ENCODE data around the gene UQCRC1.

UQCRC1 gene

DNA sequence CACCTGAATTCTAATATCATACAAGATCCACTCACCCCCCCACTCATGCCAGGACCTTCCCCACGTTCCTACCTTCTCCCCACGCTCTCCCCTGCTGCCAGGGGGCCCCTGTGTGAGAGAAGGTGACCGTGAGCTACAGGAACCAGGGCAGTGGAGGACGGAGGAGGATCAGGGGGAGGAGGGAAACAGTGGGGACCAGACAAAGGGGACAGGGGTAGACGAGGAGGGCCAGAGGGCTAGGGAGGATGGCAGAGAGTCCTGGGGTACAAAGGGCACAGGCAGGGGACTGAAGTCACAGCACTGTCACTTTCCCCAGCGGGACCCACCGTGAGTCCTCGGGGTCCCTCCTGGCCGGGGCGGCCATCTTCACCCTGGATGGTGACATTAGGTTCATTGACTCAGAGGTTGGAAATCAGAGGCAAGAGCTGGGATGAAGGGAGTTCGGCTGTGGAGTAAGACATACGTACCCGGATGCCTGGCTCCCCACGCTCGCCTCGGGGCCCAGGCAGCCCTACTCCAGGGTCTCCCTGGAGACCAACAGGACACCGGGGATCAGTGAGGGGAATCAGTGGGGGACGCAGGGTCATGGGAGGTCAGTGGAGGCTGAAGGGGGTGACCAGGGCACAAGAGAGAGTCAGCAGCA, 39.5 kb downstream of the UQCRC1 start:
- DNase-seq, result no peak

DNA sequence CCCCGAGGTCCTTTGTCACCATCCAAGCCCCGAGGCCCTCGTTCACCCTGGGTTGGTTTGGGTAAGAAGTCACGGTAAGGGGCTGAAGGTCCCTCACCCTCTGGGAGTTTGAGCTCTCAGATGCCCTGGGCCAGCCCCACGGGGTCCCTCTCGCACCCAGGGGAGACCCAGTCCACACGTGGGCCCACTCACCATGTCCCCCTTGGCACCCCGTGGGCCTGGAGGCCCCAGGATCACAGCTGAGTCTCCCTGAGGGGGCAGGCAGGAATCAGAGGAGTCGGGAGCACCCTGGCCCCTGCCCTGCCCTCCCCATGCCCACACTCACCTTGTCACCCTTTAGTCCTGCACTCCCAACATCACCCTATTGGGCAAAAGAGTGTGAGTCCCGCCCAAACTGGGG, 40.0 kb downstream of the UQCRC1 start:
- no peak for DNase-seq

DNA sequence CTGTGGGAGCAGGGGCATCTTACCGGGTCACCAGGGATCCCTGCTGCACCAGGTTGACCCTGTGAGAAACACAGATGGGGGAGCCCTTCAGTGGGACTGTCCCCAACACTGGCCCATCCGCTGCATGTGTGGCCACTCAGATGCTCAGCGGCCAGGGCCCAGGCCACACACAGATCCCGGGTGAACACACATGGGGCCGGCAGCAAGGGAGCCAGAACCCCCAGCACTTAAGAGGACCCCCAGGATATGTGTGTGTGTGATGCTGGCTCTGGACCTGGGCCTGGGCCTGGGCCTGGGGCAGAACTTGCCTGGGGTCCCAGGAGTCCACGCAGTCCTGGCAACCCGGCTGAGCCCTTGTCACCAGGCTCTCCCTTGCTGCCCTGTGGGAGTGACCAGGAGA, 41.0 kb downstream of the UQCRC1 start:
- DNase-seq, result no peak

DNA sequence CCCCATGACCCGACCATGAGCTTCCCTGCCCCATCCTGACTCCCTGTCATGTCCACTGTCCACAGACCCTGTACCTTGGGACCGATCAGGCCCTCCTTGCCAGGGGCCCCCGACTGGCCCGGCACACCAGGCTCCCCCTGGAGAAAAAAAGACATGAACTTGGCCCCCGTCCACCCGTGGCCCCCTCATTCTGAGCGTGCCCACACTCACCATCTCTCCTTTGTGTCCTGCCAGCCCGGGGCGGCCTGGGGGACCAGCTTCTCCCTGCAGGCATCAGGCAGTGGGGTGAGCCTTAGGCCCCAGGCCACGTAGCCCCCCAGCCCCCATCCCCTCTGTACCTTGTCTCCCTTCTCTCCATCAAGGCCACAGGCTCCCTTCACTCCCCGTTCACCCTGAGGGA, 41.9 kb downstream of the UQCRC1 start:
- no peak for DNase-seq

DNA sequence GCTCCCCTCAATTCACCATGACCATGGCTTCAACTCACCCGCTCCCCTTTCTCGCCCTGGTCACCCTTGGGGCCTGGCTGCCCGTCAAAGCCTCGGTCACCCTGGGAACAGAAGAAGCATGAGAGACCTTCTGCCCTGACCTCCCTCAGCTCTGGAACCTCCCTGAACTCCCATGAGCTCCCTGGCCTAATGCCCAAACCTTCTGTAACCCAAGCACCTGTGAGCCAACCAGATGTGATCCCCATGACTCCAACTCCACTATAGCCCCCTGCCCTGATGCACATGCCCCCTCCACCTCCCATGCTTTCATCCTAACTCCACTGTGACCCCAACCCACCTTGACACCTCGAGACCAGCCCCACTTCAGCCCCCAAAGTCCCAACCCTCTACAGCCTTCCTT, 42.4 kb downstream of the UQCRC1 start:
- no peak for DNase-seq

DNA sequence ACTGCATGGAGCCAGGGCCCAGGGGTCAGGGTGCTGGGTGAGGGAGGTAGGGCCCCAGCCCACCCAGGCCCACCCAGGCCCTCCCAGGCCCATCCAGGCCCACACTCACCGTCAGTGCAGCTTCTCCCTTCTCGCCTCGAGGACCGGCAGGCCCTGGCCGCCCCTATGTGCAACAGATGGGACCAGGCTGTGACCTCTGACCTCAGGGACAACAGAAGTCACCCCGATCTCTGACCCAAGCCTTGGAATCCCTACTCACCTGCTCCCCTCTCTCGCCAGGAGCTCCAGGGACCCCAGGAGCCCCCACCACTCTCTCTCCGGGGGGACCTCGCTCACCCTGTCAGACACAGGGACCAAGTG, 43.1 kb downstream of the UQCRC1 start:
- DNase-seq, result no peak

DNA sequence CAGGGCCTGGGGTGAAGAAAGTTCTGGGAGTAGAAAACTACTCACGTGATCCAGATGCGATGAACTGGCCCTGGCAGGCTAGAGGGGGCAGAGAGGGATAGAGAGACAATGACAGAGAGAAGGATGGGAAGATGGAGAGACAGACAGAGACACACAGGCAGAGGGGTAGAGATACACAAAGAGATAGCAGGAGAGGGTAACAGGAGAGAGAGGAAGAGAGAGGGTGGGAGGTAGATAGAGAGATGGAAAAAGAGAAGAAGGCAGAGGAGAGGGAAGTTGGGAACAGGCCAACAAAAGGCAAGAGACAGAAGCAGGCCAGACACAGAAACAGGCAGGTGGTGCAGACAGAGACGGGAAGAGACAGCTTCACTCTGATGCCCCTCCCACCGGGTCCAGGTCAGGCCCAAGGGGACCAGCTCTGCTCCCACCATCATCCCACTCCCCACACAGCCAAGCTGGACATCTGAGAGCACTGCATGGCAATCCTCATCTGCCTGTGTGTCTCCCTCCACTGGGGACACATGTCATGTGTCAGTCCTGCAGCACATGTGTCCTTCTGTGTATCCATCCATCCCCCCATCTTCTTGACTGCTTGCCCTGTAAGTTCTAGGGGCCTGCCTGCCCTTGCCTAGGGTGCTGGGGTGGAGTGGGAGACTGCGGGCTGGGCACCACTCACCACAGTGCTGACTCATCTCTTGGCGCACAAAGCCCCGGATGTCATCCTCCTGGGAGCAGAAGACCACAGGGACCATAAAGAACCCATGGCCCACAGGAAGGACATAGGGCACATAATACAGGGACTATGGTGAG, 43.6 kb downstream of the UQCRC1 start:
- no peak for DNase-seq

DNA sequence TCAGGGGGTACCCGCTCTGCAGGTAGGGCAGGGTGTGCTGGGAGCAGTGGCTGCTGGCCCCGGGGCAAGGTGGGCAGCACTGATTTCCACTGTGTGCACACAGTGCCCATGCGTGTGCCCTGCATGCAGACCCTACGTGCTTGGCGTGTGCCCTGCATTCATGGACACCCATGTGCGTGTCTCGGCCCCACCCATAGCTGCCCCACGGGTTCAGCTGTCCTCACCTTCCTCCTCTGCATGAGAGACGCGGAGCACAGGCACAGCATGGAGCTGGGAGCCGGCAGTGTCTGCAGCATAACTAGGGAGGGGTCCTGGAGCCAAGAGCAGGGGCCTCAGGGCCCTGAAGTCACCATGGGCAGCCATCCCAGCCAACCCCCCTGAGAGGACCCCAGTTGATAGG, 44.3 kb downstream of the UQCRC1 start:
- no peak for DNase-seq

DNA sequence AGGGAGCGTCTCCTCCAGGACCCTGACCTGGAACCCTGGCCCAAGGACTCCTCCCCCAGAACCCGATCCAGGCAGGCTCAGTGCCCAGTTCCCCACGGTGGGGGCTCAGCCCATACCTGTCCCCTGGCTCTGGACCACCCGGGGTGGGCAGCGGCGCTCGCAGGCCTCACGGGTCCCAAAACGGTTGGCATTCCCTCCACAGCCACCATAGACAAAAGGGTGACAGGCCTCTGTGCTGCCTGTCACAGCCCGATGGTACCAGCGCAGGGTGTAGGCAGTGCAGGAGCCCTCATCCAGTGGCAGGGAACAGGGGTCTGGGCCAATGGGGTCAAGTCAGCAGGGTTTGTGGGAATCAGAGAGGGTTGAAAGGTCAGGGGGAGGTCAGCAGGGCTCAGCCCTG, 44.8 kb downstream of the UQCRC1 start:
- no peak for DNase-seq

DNA sequence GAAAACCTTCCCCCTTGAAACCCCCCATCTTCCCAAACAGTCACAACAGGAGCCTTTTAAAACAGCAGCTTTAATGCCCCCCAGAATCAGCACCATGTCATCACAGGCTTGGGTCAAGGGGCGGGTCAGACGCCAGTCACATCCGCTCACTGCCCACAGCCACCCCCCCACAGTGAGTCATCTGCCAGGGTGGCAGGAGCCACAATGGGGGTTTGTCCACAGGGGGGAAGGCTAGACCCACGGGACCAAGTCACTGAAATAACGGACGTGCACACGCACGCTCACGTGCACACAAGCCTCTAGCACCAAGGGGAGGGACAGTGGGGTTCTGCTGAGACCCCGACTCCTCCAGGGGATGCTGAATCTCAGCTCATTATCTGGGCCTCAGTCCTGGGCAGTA, 45.4 kb downstream of the UQCRC1 start:
- peak; percentile 5 for DNase-seq

DNA sequence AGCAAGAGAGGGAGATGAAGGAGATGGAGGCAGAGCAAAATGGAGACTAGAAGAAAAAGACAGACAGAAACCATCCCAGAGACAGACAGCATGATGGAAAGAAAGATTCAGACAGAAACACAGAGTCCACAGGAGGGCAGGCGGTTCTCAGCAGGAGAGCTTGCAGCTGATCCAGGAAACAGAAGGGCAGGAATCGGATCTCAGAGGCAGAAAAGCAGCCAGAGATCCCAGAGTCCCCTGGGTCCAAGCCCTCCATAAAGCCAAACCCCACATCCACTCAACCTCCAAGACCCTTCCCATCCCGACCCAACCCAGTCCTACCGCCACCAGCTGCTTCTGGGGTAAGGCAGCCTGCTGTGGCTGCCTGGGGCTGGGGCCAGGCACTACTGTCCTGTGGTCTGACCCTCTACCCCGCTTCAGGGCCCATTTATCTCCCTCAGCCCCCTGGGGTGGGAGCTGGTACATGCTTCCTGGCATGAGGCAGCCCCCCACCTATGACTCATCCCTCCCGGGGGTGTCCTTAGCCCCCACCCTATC, 46.0 kb downstream of the UQCRC1 start, which contains the start of gene UCN2:
Gene UCN2, minus strand, starts transcription at position 400 of the 537 bp plus-strand sequence. CDS start 657 bp downstream, outside the sequence.
- no peak for DNase-seq

DNA sequence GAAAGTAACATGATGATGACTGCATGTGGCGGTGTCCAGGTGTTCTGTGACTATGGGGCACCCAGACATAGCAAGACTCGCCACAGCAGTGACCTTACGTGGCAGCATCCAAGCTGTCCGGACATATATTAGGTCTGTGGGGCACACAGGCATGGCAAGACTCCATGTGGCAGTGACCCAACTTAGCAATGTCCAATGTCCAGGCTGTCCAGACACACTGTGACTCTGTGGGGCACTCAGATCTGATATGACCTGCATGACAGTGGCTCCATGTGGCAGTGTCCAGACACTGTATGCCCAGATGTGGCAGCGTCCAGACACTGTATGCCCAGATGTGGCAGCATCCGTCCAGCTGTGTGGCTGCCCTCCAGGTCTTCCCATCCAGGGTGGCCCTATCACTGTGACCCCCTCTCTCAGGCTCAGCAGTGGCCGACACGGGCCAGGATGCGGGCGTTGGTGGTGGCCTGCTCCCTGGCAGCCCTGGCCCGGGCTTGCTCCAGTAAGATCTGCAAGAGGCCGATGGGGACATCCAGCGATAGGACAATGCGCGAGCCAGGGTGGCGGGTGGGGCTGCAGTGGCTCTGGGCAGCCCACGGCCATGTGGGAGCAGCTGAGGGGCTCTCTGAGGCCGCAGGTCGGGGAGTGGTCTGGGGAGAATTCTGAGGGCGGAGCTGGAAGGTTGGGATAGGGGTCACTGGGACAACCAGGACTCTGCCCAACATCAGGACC, 46.9 kb downstream of the UQCRC1 start:
- no peak for DNase-seq

DNA sequence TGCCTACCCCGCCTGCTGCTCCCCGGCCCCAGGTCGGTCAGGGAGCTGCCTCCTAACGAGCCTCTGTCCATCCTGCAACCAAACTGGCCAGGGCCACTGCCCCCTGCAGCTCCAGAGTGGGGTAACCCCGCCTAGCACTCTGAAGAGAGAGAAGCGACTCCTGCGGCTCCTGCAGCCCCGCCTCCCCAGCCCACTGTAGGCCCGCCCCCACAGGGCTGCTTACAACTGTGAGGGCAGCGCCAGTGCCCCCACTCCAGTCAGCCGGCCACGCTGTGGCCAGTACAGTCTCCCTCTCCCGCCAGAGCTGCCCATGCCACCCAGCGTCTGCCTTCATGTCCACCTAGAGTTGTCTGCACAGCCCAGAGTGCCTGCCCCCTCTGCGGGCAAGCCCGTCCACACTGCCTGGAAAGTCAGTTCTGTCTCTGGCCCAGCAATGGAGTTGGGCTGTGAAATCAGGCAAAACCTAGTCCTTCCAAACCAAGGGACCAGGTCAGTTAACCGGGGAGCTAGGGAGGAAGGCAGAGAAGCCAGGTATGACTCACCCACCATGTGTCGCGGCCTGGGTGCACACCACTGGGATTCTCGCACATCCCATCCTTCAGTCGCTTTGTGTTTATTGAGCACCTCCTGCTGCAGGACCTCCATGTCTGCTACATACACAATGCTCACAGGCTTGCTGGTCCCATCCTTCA, 48.3 kb downstream of the UQCRC1 start:
- DNase-seq, result no peak

DNA sequence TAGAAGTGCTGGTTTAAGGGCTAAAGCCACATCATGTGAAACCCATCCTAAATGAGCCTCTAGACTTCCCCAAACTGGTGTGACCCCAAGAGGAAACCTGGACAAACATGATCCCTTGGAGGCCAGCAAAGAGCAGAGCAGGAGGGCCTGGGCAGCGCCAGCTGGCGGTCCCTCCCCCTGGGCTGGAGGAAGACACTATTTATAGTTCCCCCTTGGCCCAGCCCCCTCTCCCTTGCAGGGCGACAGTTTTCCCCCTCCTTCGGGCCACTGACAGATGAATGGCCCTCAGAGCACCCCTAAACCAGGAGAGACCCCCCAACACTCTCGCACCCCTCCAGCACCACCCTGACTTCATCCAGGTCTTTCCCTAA, 48.8 kb downstream of the UQCRC1 start:
- no peak for DNase-seq

DNA sequence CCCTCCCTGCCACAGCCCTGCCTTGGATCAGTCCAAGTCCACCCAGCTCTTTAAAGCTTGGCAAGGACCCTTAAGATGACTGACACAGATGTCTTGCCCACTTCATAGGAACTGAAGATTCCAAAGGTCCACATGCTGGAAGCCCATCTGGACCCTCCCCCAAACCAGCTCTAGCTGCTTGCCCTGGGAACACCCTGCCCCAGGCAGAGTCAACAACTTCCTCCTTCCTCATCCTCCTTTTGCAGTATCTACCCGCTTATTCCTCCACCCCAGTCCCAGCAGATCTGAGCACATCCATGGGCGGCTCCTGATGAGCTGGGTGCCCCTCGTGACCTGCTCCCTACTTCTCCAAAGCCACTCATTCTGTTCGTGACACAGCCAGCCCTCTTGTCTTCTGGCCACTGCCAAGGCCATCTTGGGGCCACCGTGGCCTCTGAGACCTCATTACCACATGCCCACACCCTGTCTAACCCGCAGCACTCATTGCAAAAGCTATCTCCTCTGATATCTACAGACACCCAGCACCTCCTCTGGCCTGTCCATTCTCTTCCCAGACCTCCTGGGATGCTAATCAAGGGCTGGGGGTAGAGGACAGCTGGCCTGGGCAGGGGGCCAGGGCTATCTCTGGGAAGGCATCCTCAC, 50.8 kb downstream of the UQCRC1 start:
- DNase-seq, result no peak

DNA sequence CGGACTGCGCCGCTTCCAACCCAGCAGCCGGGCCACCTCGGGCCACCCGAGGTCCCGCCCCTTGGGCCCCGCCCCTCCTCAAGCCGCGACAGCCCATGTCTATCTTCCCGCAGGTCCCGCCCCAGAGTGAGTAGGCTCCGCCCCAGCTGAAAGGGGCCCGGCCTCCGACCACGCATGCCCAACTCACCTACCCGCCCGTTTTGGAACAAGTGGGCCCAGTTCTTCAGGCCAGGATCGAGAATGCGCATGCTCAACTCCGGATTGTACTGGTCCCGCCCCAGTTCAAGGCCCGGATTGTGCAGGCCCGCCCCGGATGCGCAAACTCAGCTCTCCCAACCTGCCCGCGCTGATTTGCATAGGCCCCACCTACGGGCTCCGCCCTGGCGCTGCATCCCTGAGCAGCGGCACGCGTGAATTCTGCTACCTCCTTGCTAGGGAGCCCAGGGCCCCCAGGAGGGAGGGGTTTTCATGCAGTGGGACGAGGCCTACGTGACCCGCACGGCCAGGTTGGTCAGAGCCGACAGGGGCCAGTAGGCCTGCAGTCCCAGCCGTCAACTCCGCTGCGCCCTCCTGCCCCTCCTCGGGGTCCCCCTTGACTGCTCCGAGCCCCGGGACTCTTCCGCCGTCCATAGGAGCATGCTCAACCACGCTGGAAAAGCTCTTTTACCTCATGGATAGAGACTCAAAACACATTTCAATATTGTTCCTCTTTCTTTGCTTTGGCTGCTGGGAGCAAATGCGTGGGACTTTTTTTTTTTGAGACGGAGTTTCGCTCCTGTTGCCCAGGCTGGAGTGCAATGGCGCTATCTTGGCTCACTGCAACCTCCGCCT, 52.4 kb downstream of the UQCRC1 start, which contains the start of gene PFKFB4:
Gene PFKFB4, minus strand, starts transcription at position 8 of the 831 bp plus-strand sequence. CDS start 26 bp downstream, outside the sequence.
- DNase-seq, result peak; percentile 99

DNA sequence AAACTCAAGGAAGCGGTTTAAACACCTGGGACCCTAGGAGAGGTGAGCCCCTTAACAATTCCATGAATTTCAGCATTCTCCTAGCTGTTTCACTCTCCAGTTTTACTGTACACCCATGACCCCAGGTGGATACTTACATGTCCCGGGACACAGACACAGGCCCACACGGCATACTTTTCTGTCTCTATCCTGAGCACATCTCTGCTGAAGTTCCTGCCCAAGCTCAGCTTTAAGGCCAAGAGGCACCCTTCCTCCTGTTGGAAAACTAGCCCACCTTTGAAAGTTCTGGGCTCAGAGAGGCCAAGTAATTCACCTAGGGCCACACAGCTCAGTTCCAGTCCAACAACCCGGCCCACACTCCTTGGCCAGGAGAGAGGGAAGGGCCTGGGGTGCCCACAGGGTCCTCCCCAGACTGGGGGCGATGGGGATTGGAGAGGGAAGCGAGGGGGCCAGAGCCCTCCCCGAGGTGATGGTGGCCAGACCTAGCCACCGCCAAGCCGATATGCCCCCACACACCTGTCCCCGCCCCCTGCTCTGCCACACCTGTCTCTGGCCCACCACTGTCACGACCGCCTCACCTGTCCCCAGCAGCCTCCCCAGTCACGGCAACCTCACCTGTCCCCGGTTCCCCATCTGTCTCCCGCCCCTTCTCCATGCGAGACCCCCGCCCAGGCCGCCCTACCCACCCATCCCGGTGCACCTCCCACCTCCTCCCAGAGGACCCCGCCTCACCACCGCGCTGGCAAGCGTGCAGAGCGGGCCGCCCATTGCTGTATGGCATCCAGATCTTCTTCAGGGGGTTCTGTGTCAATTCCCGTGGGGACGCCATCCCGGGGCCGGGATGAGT, 53.3 kb downstream of the UQCRC1 start:
- no peak for DNase-seq

DNA sequence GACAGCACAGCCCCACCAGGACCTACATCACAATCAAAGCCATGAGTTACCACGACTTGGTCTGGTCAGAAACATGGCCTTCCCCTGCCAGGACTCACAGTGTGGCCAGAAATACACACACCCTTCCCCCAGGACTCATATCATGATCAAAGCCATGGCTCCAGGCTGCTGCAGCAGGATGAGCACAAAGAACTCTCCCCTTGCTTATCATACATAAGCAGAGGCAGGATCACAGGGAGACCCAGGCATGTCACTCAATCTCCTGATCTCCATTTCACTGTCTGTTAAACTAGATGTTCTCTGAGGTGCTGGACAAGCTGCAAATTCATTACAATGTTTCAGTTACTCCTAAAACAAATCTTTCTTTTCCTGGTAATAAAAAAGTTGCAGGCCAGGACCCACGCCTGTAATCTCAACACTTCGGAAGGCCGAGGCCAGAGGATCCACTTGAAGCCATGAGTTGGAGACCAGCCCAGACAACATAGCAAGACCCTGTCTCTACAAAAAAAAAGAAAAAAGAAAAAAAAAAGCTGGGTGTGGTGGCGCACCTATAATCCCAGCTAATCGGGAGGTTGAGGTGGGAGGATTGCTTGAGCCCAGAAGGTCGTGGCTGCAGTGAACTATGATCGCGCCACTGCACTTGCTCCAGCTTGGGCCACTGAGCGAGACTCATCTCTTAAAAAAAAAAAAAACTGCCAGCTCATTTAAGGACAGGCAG, 54.1 kb downstream of the UQCRC1 start:
- no peak for DNase-seq

Measured in activated CD4-positive, alpha-beta T cell treated with anti-CD3 and anti-CD28 coated beads, Interleukin-2, amount 50 U/mL, for 1 hour (primary cell).